22Rv1 (cell line): ENCODE results near the gene CDCA8.

Source experiments
- ZFX ChIP-seq: fragments of 450-650 bp; IDR thresholded peaks from 2 replicates; pipeline ENCODE4 v1.6.1; 2017; ENCODE audit warnings: antibody characterized with exemption, borderline replicate concordance
- TF ChIP-seq, protein P1 (sequence below): fragments of 450-650 bp; IDR thresholded peaks from 2 replicates; pipeline ENCODE4 v1.5.1; 2017; ENCODE audit warnings: mild to moderate bottlenecking

GRCh38 chr1:37703061-37703460, 10.7 kb downstream of the CDCA8 start:
- TF ChIP-seq, protein P1, sequence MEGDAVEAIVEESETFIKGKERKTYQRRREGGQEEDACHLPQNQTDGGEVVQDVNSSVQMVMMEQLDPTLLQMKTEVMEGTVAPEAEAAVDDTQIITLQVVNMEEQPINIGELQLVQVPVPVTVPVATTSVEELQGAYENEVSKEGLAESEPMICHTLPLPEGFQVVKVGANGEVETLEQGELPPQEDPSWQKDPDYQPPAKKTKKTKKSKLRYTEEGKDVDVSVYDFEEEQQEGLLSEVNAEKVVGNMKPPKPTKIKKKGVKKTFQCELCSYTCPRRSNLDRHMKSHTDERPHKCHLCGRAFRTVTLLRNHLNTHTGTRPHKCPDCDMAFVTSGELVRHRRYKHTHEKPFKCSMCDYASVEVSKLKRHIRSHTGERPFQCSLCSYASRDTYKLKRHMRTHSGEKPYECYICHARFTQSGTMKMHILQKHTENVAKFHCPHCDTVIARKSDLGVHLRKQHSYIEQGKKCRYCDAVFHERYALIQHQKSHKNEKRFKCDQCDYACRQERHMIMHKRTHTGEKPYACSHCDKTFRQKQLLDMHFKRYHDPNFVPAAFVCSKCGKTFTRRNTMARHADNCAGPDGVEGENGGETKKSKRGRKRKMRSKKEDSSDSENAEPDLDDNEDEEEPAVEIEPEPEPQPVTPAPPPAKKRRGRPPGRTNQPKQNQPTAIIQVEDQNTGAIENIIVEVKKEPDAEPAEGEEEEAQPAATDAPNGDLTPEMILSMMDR, result no peak
- TF ChIP-seq ZFX, result no peak
